B cell (primary cell): Measurements from ENCODE around the gene SYNPO.

Source experiments
- CTCF ChIP-seq: fragments of 200-600 bp; IDR thresholded peaks from one replicate; pipeline ENCODE4 v1.8.0; 2022; ENCODE audit warnings: antibody characterized with exemption, mild to moderate bottlenecking
- EZH2 ChIP-seq: IDR thresholded peaks from 2 replicates; pipeline ENCODE4 v1.6.1; 2012; ENCODE audit warnings: borderline replicate concordance, low read depth, mild to moderate bottlenecking, moderate library complexity, low read length; ENCODE audit not compliant: insufficient read depth, poor library complexity, severe bottlenecking

DNA sequence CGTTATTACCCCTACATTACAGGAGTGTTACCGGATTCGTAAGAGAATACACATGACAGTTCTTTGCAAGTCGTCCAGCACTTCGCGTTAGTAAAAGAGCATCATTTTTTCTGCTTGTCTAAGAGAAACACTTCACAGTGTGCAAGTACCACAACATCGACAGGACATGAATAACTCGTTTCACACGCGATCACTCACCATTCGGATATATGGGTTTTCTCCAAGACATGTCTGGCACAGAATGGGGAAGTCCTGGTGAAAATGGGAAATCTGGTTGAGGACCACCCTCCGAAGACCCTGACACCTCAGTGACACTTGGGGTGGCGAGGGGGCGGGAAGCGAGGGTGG lies 59.8 kb downstream of the SYNPO start:
- TF ChIP-seq CTCF = no peak
- TF ChIP-seq EZH2 = no peak
